GM21367 (cell line): ENCODE data around the gene SORCS2.

Experiments
- ATAC-seq: cut with Tn5 transposase; IDR thresholded peaks from one replicate; pipeline ENCODE4 v1.9.1; 2021; ENCODE audit not compliant: unreplicated experiment

SORCS2 gene

DNA sequence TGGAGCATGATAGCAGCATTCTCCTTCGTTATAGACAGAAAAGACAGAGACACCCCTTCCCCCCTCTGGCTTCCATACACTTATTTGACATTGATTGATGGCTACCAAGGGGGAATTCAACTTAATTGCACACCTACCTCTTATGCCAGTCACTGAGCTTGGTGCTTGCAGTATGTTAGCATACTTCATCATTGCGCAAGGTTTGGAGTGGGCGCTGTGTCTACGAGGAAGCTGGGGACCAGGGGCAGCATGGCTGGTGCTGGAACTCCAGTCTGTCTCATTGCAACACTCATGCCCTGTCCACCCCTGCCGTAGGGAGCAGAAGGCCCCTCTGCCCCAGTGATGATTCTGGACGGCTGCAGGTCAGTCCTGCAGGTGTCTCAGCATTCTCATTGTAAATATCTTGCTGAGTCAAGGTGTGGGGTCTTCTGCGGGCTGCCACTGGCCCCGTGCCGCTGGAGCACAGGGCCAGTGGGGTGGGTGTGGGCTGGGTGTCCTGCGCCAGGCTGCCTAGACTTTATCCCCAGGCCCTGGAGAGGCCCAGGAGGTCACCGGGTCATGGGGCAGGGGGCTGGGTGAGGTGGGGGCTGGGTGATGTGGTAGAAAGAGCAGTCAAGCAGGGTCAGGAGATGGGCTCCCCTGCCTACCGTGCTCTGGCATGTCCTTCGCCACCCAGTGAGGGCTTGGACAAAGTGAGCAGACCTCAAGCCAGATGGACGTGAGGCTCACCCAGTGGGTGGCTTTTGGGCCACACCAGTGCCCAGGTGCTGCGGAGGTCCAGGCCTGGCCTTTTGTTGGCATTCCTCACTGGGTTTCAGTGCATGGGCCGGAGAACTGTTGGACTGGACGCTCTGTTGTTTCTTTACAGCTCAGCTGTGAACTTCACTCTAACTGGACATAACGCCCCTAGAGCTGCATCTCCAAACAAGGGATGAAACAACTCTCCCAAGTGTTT, 156.9 kb downstream of the SORCS2 start:
- ATAC-seq, result no peak

DNA sequence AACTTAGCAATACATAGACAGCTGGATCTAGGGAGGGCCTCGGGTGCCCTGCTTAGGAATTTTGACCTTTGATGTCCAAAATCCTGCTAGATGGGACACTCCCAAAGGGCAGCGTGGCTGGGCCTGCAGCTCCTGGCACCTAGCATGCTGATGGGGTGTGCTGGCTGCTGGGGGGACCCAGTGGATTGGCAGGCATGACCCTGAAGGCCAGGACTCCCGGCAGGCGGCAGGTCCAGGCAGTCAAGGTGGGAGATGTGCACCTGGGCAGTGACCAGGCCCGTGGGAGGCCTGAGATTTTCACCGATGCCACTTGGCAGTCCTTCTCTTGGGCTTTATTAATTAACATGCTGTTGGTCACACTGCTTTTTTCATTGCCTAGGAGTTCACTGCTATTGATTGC, 158.1 kb downstream of the SORCS2 start:
- no peak for ATAC-seq

DNA sequence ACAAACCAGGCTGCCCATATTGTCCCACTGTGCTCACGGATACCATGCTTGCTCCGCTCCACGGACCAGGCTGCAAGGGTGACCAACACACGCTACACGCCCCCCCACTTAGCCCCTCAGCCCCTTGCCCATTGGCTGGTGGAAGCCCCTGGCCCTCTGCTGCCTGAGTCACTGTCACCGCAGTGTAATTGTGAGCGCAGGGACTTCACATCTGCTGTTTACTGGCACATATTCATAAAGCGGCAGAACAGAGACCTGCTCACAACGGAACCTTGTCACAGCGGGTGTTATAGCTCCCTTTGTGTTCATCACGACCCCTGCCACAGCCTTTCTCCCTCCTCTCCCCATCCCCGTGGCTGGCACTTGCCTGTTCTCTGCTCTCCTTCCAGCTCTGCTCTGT, 158.7 kb downstream of the SORCS2 start:
- no peak for ATAC-seq

DNA sequence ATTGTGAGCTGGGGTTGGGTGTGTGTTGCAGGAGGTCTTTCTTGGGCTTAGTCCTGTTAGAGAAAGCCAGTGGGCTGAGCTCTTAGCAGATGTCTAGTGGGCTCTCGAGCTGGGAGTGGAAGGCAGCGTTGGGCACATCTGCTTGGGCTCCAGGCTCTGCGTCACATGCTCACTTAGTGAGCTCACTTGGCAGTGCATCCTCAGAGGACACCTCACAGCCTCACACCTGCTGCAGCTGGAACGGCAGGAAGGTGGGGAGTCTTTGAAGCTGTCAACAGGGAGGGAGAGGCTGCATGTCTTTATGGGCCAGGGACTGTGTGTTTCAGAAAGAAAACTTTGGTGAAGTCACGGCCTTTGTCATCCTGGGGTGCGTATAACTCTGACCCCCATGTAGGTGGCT, 160.1 kb downstream of the SORCS2 start:
- no peak for ATAC-seq

DNA sequence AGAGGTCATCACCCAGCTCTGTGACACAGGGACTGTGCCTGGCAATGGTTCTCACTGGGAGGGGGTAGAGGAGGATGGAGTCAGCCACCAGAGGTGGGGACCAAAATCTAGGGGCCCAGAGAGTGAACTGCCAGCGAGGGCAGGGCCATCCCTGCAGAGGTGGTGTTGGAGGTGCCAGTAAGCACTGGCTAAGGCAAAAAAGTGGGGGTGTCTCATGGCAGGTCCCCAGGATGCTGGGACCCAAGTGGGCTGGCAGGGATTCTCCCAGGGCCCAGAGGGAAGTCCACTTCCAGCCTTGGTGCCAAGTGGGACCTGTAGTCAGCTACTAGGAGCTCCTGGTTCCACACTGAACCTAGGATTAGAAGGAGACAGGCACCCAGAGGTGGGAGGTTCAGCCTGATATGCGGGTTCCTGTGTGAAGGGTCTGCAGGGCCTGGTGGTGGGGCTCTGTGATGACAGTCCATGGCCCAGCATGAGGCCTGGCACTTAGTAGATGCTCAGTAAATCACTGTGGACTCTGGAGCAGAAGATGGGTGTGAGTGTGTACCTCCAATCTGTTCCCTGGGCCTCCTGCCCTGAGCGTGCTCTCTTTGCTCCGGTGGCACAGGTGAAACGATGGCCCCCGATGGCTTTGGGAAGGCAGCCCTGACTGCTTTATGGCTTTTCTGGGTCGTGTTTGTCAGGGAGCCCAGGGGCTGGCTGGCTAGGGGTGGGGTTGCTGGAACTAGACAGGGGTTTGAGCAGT, 160.9 kb downstream of the SORCS2 start:
- ATAC-seq, result no peak

- no peak for ATAC-seq
Measured at GRCh38 chr4:7353846-7354610, 161.7 kb downstream of the SORCS2 start.

DNA sequence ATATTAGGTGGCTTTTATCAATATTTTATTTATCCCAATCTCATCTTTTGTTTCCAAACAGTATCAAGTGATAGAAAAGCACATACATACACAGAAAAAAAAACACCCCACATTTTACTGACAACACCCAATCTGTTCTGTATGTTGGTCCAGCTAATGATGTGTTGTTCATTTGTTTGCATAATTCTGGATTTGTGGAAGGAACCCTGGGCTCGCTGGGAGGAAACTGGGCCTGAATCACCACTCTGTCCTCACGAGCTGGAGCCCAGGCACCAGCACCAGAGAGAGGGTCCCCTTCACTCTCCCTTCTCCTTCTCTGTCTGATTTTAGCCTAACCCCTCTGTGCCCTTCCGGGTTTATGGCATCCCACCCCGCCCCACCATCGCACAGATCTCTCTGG, 162.6 kb downstream of the SORCS2 start:
- ATAC-seq, result no peak

- ATAC-seq, result no peak
Measured at GRCh38 chr4:7355795-7356194, 163.5 kb downstream of the SORCS2 start.

DNA sequence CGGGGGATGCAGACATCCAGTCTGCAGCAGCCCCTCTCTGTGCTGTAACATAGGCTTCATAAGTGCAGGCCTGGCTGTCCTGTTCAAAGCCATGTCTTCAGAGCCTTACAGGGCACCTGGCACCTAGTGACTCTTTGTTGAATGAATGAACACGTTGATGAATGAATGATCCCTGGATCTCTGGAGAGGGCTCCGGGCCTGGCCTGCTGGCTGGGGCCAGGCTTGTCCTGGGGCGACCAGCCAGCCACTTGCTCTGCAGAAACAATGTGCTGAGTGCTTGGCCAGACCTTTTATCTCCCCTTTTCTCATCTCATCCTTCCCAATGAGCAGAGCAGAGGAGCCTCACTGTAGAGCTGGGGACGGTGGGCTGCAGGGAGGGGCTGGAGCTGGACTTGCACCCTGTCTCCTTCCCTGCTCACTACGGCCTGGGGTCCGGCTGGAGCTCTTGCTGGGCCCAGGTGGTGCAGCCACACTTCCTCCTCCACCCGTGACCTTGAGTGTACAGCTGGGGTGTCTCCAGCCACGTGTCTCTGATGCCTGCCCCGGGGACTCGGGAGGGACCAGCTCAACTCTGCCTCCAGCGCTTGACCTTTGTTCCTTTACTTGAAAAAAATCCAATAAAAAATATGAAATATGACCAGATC, 164.5 kb downstream of the SORCS2 start:
- no peak for ATAC-seq

DNA sequence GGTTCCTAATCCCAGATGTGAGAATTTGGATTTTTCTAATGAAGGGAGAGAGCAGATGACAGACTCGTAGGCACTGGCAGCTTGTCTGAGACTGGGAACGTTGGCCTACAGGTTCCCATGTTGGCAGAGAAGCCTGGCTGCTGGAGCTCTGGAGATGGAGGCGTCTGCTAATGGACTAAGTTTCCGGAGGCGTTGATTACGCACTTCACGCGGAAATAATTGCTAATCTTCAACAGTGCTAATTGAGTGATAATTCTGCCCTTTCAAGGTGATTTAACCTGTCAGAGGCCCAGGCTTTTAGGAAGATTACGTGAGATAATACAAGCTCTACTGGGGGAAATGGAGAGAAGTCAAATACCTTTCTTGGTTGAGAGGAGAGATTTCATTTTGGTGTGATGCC, 165.0 kb downstream of the SORCS2 start:
- ATAC-seq, result no peak

DNA sequence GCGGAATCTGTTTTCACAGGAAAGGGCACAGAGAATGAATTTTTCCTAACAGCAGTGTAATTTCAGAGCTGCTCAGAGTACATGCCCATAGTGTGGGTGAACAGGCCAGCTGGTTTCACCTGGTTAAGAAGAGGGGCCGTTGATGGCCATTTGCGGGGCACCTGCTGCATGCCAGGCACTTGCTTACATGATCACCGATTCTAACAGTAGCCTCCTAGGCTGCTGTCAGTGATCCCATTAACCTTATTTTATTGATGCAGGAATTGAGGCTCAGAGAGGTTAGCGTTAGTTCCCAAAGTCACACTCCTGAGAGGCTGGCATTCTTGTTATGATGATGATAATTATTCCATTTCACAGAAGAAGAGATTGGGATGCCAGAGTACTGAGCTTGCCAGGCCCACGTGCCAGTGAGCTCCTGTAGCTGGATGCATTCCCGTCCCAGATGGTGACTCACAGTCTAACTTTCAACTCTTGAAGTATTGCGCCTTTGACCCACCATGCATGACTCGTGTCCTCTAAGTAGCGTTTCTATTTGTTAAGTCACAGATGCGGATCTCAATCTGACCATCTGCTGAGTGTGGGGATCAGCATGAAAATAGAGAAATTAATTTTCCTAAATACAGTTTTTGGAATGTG, 165.9 kb downstream of the SORCS2 start:
- no peak for ATAC-seq

- no peak for ATAC-seq
Measured at GRCh38 chr4:7359400-7360062, 167.2 kb downstream of the SORCS2 start.

DNA sequence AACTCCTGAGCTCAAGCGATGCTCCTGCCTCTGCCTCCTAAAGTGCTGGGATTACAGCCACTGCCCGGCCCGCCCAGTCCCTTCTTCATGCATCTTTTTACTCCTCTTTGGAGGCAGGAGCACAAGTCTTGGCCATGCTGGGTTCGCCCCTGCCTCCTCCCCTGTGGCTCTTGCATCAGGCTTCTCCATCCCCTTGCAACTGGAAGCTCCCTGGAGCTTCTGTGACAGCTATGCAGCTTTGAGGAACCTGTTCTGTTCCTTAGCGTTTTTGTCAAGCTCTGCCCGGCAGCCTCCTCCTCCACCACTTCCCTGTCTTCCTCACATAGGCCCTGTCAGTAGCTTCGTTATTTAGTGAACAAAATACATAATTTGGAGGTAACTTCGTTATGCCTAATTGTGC, 168.5 kb downstream of the SORCS2 start:
- no peak for ATAC-seq

- ATAC-seq, result no peak
Measured at GRCh38 chr4:7361280-7361895, 169.1 kb downstream of the SORCS2 start.

DNA sequence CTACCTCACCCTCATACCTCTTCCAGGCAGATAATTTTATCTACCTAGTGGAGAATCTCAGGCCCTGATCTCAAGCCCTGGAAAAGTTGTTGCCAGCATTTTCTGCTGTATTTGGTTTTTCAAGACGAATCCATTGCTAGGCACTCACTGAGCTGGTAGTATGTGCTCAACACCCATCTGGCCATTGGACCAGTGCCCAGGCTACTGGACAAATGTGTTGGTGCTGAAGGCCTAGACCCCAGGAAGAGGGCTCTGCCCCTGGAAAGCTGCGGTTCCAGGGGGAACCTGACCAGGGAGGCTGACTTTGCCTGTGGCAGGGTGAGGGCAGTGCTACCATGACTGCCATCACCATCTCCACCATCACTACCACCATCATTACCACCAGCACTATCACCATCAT, 170.0 kb downstream of the SORCS2 start:
- no peak for ATAC-seq

DNA sequence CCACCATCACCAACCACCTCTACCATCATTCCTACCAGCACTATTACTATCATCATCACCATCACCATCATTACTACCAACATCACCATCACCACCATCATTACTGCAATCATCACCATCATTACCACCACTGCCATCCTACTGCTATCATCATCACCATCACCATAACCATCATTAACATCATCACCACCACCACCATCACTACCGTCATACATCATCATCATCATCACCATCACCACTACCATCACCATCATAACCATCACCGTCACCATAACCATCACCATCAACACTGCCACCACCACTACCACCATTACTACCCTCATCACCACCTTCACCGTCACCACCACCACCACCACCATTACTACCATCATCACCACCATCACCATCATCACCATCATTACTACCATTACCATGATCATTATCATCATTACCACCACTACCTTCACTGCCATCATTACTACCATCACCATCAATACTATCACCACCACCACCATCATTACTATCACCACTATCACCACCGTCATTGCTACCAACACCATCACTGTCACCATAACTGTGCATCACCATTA, 170.6 kb downstream of the SORCS2 start:
- ATAC-seq, result no peak

DNA sequence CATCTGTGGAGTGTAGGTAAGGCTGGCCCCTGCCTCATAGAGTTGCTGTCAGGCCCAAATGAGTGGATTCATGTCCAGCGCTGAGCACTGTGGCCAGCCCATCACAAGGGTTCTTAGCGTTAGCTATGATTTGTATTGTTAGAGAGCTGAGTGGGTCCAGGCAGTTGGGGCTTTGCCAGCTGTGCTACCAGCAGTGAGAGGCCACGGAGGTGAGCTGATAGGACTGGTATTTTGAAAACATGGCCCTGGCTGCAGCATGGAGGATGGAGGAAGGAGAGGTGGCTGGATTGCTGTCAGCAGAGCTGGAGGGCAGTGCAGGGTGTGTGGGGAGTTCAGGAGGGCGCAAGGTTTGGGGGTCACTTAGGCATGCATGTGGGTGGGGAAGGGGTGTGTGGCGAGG, 172.6 kb downstream of the SORCS2 start:
- no peak for ATAC-seq

DNA sequence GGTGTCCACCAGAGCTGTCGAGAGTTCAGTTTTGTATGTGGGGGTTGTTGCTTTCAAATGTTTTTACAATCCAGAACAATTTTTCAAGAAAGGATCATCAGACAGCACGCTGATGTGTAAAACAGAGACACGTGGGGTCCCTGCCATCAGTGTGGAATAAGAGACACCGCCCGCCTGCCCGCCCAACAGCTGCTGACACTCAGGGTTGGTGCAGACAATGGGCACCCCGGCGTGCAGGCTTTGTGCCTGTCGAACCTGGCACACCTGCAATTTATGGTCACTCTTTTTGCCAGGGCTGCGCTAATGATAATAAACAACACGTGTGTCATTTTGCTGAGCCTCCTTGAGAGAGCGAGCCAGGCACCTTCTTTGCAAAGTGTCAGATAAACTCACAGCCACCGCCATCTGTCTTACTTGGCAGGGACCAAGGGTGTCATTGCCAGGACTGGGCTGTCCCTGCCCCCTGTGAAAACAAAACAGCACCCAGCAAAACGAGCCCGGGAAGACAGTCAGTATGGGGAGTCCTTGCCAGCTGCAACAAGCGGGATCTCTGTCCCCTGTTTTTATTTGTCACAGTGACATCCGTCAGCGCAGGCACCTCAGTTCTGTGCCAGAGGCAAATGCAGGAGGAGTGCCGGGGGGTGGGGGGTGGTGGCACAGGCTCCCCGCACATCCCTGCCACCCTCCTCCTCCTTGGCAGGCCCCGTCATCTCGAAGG, 173.3 kb downstream of the SORCS2 start:
- no peak for ATAC-seq
